IPS-18c (cell line): ENCODE results near the gene CDC42BPG.
A peak's percentile ranks its signal among the peaks of the same experiment; 100 is the strongest.

Source experiments
- H3K4me3 ChIP-seq: 2 replicates; pipeline ENCODE4 v1.7.0; 2013; ENCODE audit warnings: low read depth, mild to moderate bottlenecking, low read length, moderate library complexity; ENCODE audit not compliant: insufficient read depth
- H3K9me3 ChIP-seq: one replicate; pipeline ENCODE4 v1.6.1; 2013; ENCODE audit warnings: mild to moderate bottlenecking, low read length, moderate library complexity; ENCODE audit not compliant: control insufficient read depth, insufficient read depth

The CDC42BPG gene, protein sequence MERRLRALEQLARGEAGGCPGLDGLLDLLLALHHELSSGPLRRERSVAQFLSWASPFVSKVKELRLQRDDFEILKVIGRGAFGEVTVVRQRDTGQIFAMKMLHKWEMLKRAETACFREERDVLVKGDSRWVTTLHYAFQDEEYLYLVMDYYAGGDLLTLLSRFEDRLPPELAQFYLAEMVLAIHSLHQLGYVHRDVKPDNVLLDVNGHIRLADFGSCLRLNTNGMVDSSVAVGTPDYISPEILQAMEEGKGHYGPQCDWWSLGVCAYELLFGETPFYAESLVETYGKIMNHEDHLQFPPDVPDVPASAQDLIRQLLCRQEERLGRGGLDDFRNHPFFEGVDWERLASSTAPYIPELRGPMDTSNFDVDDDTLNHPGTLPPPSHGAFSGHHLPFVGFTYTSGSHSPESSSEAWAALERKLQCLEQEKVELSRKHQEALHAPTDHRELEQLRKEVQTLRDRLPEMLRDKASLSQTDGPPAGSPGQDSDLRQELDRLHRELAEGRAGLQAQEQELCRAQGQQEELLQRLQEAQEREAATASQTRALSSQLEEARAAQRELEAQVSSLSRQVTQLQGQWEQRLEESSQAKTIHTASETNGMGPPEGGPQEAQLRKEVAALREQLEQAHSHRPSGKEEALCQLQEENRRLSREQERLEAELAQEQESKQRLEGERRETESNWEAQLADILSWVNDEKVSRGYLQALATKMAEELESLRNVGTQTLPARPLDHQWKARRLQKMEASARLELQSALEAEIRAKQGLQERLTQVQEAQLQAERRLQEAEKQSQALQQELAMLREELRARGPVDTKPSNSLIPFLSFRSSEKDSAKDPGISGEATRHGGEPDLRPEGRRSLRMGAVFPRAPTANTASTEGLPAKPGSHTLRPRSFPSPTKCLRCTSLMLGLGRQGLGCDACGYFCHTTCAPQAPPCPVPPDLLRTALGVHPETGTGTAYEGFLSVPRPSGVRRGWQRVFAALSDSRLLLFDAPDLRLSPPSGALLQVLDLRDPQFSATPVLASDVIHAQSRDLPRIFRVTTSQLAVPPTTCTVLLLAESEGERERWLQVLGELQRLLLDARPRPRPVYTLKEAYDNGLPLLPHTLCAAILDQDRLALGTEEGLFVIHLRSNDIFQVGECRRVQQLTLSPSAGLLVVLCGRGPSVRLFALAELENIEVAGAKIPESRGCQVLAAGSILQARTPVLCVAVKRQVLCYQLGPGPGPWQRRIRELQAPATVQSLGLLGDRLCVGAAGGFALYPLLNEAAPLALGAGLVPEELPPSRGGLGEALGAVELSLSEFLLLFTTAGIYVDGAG (N-terminal part only)

DNA sequence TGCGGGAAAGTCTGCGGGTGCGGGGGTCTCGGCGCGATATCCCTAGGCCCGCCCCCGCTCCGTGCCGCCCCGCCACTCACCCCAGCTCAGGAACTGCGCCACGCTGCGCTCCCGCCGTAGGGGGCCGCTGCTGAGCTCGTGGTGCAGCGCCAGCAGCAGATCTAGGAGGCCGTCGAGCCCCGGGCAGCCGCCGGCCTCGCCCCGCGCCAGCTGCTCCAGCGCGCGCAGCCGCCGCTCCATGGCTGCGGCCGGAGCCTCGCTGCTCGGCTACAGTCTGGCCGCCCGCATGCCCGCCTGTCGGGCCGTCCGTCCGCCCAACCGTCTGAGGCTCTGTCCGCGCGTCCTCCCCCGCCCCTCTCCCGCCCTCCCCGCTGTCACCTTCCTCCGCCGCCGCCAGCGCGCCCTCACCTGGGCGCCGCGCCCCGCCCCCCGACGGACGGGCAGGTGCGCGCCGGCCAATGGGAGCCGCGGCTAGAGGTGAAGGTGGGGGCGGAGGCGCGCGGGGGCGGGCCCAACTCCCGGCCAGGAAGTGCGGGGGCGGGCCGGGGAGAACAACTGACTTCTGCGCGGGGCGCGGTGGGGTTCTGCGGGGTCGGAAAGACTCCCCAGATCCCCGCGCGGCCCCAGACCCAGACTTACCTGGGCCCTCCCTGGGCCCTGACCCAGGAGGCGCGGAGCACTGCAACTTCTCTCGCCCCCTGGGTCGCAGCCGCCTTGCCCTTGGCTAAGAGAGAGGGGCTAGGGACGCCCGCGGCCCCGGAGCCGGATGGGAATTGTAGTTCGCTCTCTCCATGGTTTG is at the start of gene CDC42BPG:
Gene CDC42BPG (minus strand): TSS at position 324 of the 799 bp plus-strand sequence. CDS start 84 bp downstream, at position 240.
- Histone ChIP-seq H3K4me3 (peak within 1 kb of the TSS; percentile 74), H3K9me3 (no peaks in the 10 kb centered on the region)

DNA sequence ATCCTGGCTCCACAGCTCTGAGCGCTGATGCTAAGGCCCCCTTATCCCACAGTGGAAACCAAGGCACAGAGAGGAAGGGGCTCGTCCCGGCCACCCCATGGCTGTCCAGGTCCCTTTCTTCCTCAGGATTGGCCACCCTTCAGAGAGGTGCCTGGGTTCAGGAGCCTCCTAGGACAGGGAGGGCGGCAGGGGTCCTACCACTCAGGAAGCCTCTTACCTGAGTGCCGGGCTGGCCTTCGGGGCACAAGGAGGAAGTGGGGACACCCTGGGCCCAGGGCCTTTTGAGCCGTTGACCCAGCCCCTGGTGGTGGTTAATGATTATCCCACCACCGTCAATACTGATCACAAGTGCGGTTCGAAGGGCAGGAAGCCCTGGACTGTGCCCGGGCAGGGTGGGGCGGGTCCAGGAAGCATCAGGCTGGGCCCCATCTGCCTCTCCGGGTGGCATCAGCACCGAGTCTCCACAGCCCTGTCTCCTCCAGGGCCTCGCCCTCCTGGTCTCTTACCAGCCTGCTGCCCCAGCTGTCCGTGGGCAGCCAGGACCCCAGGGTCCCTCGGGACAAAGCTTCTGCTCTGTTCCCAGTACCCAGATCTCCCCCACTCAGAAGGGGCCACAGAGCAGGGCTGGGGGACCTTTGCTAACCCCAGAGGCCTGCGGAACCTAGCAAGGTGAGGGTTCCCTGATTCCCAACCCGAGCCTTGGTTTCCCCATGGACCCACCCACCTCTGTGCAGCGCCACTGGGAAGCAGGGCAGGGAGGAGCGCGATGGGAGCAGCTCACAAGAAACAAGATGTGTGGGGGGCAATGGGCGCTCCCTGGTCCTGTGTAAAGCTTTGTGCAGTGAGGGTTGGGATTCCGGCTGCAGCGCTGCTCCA is 49.0 kb upstream of the CDC42BPG start:
- Histone ChIP-seq H3K9me3 (no peaks in the 10 kb centered on the region), H3K4me3 (no peak overlapping the region)

DNA sequence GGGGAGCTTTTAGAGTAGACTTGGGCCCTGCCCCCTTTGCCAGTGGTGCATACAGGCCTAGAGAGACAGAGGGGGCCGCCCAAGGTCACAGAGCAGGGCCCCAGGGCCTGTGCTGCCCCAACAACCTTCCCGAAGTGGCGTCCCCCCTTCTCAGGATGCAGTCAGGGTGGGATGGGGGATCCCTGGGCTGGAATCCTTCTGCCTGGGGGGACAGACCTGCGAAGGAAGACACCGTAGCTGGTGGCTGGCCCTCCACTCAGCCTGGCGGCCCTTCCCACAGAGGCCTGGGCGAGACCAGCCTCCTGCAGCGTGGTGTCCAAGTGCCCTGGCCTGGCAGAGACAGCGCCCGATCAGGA is 48.4 kb upstream of the CDC42BPG start:
- Histone ChIP-seq H3K9me3 (no peaks in the 10 kb centered on the region), H3K4me3 (no peak overlapping the region)

DNA sequence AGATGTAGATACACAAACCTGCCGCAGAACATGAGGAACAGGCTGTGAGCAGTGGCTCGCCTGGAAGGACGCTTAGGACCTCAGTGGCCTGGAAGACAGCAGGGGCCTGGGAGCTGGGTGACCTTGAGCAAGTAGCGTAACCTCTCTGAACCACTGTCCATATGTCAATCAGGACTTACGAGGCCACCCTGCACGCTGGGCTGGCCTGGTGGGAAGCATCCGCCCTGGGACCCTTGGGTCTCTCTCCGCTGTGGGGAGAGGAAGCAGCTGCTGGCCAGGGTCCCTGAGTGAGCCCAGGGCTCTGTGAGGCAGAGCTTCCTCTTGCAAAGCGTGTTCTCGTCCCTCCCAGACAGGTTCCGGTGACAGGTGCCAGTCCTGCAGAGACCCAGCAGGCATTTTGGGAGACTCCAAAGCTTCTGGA is 48.0 kb upstream of the CDC42BPG start:
- Histone ChIP-seq H3K4me3 (no peak overlapping the region), H3K9me3 (no peaks in the 10 kb centered on the region)

DNA sequence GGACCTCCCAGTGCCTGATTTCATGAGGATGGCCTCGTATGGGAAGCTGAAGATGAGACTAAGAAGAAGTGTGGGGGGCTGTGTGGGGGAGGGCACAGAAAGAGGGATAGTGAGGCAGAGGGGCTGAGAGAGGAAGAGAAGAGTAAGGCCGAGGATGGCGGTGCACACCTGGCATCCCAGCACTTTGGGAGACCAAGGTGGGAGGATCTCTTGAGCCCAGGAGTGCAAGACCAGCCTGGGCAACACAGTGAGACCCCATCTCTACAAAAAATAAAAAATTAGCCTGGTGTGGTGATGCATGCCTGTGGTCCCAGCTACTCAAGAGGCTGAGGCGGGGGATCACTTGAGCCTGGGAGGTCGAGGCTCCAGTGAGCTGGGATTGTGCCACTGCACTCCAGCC is 47.4 kb upstream of the CDC42BPG start:
- H3K4me3 ChIP-seq, result no peak overlapping the region

DNA sequence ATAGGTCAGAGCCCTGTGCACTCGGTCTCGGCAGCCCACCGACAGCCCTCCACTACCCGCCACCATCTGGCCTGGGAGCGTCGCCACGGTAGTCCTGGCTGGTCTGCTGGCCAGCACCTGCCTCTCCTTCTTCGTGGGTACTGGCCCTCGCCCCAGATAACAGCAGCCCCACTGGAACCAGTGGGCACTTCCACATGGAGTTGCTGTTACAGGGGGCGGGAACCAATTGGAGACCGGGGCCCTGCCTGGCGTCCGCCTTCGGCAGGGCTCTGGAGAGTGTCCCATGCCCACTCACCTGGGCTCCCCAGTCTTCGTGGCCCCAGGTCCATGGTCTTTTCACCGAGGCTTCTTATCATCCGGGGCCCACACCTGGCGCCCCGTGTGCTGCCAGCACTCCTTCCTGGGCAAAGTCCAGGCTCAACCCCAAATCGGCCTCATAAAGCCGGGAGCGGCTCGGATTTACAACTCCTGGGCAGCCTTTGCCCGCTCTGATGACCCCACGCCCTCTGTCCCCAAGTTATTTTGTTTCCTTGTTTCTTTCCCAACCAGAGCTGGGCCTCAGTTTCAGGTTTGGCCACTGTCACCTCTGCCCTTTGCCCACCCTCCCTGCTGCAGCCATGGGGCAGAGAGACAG is 46.9 kb upstream of the CDC42BPG start:
- H3K4me3 ChIP-seq, result no peak overlapping the region

More for the DNA sequence above, 47.4 kb upstream of the CDC42BPG start:
- no peaks in the 10 kb centered on the region for H3K9me3 ChIP-seq

DNA sequence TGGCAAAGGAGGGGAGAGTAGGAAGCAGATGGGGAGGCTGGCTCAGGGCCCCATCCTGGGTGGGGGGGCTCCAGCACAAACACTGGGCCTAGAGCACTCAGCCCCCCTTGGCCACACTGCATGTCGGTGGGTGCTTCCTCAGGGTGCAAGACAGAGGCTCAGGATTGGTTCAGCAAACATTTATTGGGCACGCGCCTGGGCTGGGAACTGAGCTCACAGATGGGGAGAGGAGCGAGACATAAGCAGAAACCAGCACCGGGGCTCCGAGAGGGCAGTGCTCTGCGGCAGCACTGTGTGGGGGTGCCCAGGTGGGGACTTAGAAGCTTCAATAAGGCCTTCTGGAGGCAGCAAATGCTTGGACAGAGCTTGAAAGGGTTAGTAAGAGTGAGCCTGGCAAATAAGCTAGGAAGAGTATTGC is 46.1 kb upstream of the CDC42BPG start:
- no peak overlapping the region for H3K4me3 ChIP-seq

More for the DNA sequence above, 46.9 kb upstream of the CDC42BPG start:
- H3K9me3 ChIP-seq, result no peaks in the 10 kb centered on the region

DNA sequence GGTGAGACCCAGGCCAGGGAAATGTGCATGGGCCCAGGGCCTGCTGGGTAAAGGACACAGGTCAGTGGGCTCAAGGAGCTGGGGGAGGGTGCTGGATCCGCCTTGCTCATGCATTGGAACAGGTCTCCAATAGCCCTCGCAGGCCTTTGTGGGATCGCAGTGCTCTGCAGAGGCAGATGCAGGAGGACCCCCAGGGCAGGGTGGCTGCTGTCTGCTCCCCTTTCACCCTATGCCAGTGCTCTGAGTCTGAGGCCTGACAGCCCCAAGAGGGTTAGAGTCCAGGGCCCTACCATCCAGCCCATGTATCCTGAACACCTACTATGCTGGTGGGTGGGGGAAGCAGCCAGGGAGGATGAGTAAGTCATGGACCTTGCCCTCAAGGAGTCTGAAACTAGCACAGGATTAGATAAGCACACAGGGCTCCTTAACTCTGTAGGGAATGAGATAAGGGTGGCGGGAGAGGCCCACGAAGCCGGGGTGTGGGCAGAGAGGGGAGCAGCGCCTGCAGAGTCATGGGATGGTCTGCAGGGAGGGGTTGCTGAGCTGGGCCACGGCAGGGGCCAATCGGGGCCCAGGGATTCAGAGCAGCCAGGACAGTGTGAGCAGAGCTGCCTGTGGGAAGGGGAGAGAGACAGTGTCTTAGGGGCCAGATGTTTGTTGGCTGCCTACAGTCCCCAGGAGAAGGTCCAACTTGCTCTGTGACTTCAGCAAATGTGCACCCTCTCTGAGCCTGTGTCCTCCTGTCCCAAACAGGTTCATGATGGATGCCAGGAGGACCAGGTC is 44.5 kb upstream of the CDC42BPG start:
- H3K9me3 ChIP-seq, result no peaks in the 10 kb centered on the region
- H3K4me3 ChIP-seq, result no peak overlapping the region

More for the DNA sequence above, 46.1 kb upstream of the CDC42BPG start:
- no peaks in the 10 kb centered on the region for H3K9me3 ChIP-seq

DNA sequence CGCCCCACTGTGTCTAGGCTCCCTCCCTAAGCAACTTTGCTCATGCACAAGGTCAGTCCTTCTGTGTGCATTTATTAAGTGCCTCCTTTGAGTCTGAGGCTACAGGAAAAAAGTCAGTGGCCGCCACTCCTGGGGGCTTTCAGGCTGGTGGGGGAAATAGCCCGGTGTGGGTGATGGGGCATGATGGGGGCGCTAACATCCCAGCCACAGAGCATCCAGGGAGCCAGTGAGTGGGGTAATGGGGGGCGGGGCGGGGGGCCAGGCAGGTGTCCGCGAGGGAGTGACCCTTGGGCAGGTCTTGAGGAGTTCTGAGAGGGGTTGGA is 43.9 kb upstream of the CDC42BPG start:
- Histone ChIP-seq H3K4me3 (0 out of 2 replicates have a peak overlapping the region, but pooled peaks have one; percentile 11), H3K9me3 (no peaks in the 10 kb centered on the region)

DNA sequence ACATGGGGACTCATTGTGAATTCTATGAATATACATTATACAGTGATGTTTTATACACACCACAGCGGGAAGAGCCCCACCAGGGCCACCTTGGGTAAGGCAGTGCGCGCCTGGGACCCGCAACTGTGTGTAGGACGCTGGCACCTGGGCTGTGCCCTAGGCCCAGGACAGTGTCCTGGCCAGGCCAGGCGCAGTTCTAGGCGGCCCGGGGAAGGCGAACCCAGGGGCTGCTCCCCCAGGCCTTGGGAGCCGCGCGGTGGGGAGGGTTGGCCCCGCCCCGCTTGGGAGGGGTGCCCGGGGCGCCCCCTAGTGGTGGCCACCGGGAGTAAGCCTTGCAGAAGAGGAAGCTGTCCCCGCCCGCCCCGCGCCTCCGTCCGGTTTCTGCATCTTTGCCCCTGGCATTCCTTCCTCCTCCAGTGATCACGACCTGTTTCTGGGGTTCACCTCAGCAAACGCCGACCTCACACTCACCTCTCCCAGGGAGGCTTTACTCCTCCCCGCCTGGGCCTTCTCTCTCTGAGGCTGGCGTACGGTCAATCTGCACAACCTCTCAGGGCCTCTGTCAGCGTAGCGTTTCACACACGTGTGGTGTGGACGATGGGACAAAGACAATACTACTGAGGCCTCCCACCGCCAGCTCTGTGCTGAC is 43.4 kb upstream of the CDC42BPG start:
- 0 out of 2 replicates have a peak overlapping the region, but pooled peaks have one; percentile 11 for H3K4me3 ChIP-seq
- no peaks in the 10 kb centered on the region for H3K9me3 ChIP-seq

DNA sequence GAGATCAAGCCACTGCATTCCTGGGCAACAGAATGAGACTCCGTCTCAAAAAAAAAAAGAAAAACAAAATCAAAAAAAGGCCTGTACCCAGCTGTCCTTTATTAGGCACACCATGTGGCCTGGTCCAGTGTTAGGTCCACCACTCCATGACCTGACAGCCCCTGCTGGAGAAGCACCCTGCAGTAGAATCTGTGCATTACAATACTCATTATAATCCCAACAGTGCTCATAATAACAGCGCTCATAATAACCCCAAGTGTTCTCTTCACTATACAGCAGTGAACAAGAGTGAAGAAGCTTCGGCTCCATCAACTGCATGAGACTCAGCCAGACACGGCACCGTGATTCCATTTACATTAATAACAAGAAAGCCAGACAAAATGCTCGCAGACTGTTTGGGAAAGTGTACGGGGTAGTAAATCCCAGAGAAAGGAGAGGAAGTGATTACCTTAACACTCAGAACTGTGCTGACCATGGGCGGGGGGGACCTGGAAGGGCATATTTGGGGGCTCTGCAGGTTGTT is 42.8 kb upstream of the CDC42BPG start:
- Histone ChIP-seq H3K9me3 (no peaks in the 10 kb centered on the region), H3K4me3 (0 out of 2 replicates have a peak overlapping the region, but pooled peaks have one; percentile 6)

DNA sequence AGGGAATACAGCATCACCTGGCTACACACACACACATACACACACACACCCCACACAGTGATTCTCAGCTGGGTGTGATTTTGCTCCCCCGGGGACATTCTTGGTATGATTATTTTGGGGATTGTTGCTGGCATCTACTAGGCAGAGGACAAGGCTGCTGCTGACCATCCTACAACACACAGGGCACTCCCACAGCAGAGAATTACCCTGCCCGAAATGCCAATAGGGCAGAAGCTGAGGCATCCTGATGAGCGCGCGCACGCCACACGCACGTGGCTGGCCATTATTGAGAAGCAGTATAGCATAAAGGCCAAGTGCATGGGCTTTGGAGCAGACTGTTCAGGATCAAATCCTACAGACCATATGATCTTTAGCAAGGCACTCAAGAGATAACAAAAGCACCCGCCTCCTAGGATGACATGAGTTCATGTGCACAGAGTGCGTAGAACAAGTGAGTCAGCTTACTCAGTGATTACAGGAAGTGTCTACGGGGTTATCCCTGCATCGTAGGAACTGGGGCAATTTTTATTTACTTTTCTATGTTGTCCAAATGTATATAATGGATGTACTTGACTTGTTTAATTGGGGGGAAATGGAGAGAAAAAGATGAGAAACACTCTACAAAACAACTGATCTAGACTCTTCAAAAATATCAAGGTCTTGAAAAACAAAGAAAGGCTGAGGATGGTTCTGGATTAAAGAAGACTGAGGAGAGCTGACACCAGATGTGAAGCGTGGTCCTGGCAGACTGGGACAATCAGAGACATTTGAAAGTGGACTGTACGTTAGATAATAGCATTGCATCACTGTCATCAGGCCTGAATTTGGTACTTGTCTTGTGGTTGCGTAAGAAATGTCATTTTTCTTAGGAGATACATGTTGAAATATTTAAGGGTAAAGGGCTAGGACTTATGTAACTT is 41.2 kb upstream of the CDC42BPG start:
- Histone ChIP-seq H3K9me3 (no peaks in the 10 kb centered on the region), H3K4me3 (no peak overlapping the region)

DNA sequence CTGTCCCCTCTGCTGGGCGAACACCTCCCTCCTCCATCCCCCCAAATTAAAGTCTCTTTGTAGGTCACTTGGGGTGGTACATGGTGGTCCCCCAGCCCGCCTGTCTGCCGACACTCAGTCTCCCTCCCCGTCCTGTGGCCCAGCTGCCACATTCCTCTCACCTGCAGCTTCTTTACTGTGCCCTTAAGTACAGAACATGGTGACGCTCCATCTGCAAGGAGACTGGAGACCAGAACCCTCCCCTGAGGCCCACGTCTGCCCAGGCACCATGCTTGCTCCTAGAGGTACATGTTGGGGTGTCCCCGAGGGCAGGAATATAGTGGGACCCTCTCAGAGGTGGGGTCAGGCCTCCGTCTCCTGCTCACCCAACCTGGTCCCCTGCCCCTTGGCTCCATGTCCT is 39.6 kb upstream of the CDC42BPG start:
- no peaks in the 10 kb centered on the region for H3K9me3 ChIP-seq
- no peak overlapping the region for H3K4me3 ChIP-seq
